ENCODE measurements around the gene ATF7IP2. TPM values are rescaled to one million over a fixed set of nuclear protein-coding genes. Genes with fewer than 3 reads are reported as not detected.

The ATF7IP2 gene
- total RNA-seq, 1 donor from 2014 or later = 8.6 TPM

- Mint-ChIP-seq H3K9me3 (ENCODE audit: unreplicated experiment) (peaks cover 8% of the 10 kb centered on the region), H3K4me1 (ENCODE audit: low read depth, unreplicated experiment) (no peaks in the 10 kb centered on the region)
Observed at GRCh38 chr16:10371592-10371991, 14.3 kb upstream of the ATF7IP2 start.

GRCh38 chr16:10373556-10373955, 12.3 kb upstream of the ATF7IP2 start:
- Histone ChIP-seq H2AFZ (ENCODE audit: low read depth, low read length) (no peak overlapping the region), H3K9me3 (ENCODE audit: insufficient read depth, low read depth, low read length) (no peaks in the 10 kb centered on the region), H3K27ac (ENCODE audit: low read depth, low read length) (no peak overlapping the region), H3K9ac (ENCODE audit: low read length) (no peak overlapping the region), H4K20me1 (ENCODE audit: insufficient read depth, low read length) (no peaks in the 10 kb centered on the region), H3K36me3 (ENCODE audit: insufficient read depth, low read length) (no peaks in the 10 kb centered on the region), H3K79me2 (ENCODE audit: insufficient read depth, low read length) (no peaks in the 10 kb centered on the region), H3K4me3 (ENCODE audit: insufficient read depth, low read depth, low read length) (no peak overlapping the region), H3K27me3 (ENCODE audit: insufficient read depth, low read length) (no peaks in the 10 kb centered on the region), H3K4me2 (ENCODE audit: low read length) (no peak overlapping the region), H3K4me1 (ENCODE audit: insufficient read depth, low read length) (no peaks in the 10 kb centered on the region)
- Mint-ChIP-seq H3K27ac (ENCODE audit: unreplicated experiment) (no peak overlapping the region), H3K4me3 (ENCODE audit: unreplicated experiment) (no peak overlapping the region), H3K36me3 (ENCODE audit: low read depth, unreplicated experiment) (no peaks in the 10 kb centered on the region), H3K27me3 (ENCODE audit: low read depth, unreplicated experiment) (no peaks in the 10 kb centered on the region), H3K4me1 (ENCODE audit: low read depth, unreplicated experiment) (no peaks in the 10 kb centered on the region), H3K9me3 (ENCODE audit: unreplicated experiment) (peaks cover 5% of the 10 kb centered on the region)
- DNase-seq (ENCODE audit: low read depth) (no peak), FAIRE-seq (no peak)
- TF ChIP-seq CTCF (IDR thresholded peaks at IDR 0.05; ENCODE audit: insufficient read depth, low read depth, low read length) = no peak
- no peak for TF ChIP-seq EZH2 (IDR thresholded peaks at IDR 0.05; ENCODE audit: insufficient read depth, low read length)

More at GRCh38 chr16:10371592-10371991, 14.3 kb upstream of the ATF7IP2 start:
- no peak overlapping the region for H3K27ac Mint-ChIP-seq (ENCODE audit: unreplicated experiment)
- FAIRE-seq (no peak), DNase-seq (ENCODE audit: low read depth) (no peak)
- Histone ChIP-seq H3K9me3 (ENCODE audit: insufficient read depth, low read depth, low read length) (no peaks in the 10 kb centered on the region), H4K20me1 (ENCODE audit: insufficient read depth, low read length) (no peaks in the 10 kb centered on the region), H3K27ac (ENCODE audit: low read depth, low read length) (no peak overlapping the region), H3K9ac (ENCODE audit: low read length) (no peak overlapping the region), H3K79me2 (ENCODE audit: insufficient read depth, low read length) (no peaks in the 10 kb centered on the region), H3K4me2 (ENCODE audit: low read length) (no peak overlapping the region), H2AFZ (ENCODE audit: low read depth, low read length) (no peak overlapping the region), H3K36me3 (ENCODE audit: insufficient read depth, low read length) (no peaks in the 10 kb centered on the region), H3K27me3 (ENCODE audit: insufficient read depth, low read length) (no peaks in the 10 kb centered on the region), H3K4me1 (ENCODE audit: insufficient read depth, low read length) (no peaks in the 10 kb centered on the region), H3K4me3 (ENCODE audit: insufficient read depth, low read depth, low read length) (no peak overlapping the region)
- TF ChIP-seq CTCF (IDR thresholded peaks at IDR 0.05; ENCODE audit: insufficient read depth, low read depth, low read length) (no peak), EZH2 (IDR thresholded peaks at IDR 0.05; ENCODE audit: insufficient read depth, low read length) (no peak)
- no peaks in the 10 kb centered on the region for H3K27me3 Mint-ChIP-seq (ENCODE audit: low read depth, unreplicated experiment)
- no peaks in the 10 kb centered on the region for H3K36me3 Mint-ChIP-seq (ENCODE audit: low read depth, unreplicated experiment)
- H3K4me3 Mint-ChIP-seq (ENCODE audit: unreplicated experiment) = no peak overlapping the region

GRCh38 chr16:10376229-10376628, 9.6 kb upstream of the ATF7IP2 start:
- Mint-ChIP-seq H3K9me3 (ENCODE audit: unreplicated experiment) (peaks cover 3% of the 10 kb centered on the region), H3K27ac (ENCODE audit: unreplicated experiment) (no peak overlapping the region), H3K4me3 (ENCODE audit: unreplicated experiment) (no peak overlapping the region), H3K27me3 (ENCODE audit: low read depth, unreplicated experiment) (no peaks in the 10 kb centered on the region), H3K4me1 (ENCODE audit: low read depth, unreplicated experiment) (no peaks in the 10 kb centered on the region), H3K36me3 (ENCODE audit: low read depth, unreplicated experiment) (no peaks in the 10 kb centered on the region)
- H3K4me3 ChIP-seq (ENCODE audit: insufficient read depth, low read depth, low read length) = no peak overlapping the region
- H3K36me3 ChIP-seq (ENCODE audit: insufficient read depth, low read length) = no peaks in the 10 kb centered on the region
- H3K9me3 ChIP-seq (ENCODE audit: insufficient read depth, low read depth, low read length) = no peaks in the 10 kb centered on the region
- H3K4me2 ChIP-seq (ENCODE audit: low read length) = no peak overlapping the region
- FAIRE-seq (no peak), DNase-seq (ENCODE audit: low read depth) (no peak)
- TF ChIP-seq EZH2 (IDR thresholded peaks at IDR 0.05; ENCODE audit: insufficient read depth, low read length) (no peak), CTCF (IDR thresholded peaks at IDR 0.05; ENCODE audit: insufficient read depth, low read depth, low read length) (no peak)
- H3K4me1 ChIP-seq (ENCODE audit: insufficient read depth, low read length) = no peaks in the 10 kb centered on the region
- no peak overlapping the region for H3K9ac ChIP-seq (ENCODE audit: low read length)
- no peaks in the 10 kb centered on the region for H3K79me2 ChIP-seq (ENCODE audit: insufficient read depth, low read length)
- H3K27me3 ChIP-seq (ENCODE audit: insufficient read depth, low read length) = no peaks in the 10 kb centered on the region
- H3K27ac ChIP-seq (ENCODE audit: low read depth, low read length) = no peak overlapping the region
- no peak overlapping the region for H2AFZ ChIP-seq (ENCODE audit: low read depth, low read length)
- H4K20me1 ChIP-seq (ENCODE audit: insufficient read depth, low read length) = no peaks in the 10 kb centered on the region
